GM12874 (cell line): Measurements from ENCODE around the gene GRM1.

Experiments
- CTCF ChIP-seq: IDR thresholded peaks from 2 replicates; pipeline ENCODE4 v1.5.1; 2011; ENCODE audit warnings: low read depth, mild to moderate bottlenecking, control low read depth, low read length, moderate library complexity; ENCODE audit not compliant: insufficient read depth

Gene GRM1

GRCh38 chr6:146189131-146189530 is 160.3 kb downstream of the GRM1 start:
- no peak for TF ChIP-seq CTCF

GRCh38 chr6:146190581-146190980 is 161.7 kb downstream of the GRM1 start:
- TF ChIP-seq CTCF: no peak

DNA sequence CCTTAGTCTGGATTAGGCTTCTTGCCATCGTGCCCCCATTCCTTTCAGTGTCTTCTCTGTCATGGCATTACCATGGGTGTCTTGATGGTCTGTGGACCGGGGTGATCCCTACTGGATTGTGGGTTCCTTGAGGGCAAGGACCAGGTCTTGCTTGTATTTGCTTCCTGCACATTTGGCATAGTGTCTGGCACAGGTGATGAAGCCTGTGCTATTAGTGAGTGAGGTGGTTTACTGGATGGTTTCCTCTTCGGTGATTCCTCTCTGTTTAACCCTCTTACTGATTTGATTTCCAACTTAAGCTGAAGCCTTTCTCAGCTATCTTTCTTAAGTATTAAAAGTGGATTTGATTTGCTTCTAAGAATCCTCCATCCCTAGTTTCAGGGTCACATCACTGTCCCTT is 162.3 kb downstream of the GRM1 start:
- no peak for TF ChIP-seq CTCF

DNA sequence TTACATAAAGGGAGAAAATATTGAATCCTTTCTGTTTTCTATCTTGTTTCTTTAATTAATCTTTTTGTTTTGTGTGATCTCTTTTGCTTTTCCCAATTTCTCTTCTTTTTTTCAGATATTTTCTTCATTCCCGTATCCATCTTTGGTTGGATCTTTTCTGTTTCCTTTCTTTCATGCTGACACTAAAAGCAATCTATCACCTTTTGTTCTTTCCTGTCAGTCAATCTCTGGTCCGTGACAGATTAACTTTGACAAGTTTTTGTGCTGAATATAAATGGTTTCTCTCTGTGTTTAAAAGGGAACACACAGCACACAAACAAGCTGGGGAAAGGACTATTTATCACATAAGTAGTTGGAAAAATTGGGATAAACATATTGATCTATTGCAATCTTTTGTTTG is 162.8 kb downstream of the GRM1 start:
- no peak for TF ChIP-seq CTCF

- TF ChIP-seq CTCF: no peak
These were observed 165.6 kb downstream of the GRM1 start for GRCh38 chr6:146194434-146194833.

GRCh38 chr6:146200176-146200575 is 171.3 kb downstream of the GRM1 start:
- no peak for TF ChIP-seq CTCF

- no peak for TF ChIP-seq CTCF
These were observed 173.7 kb downstream of the GRM1 start for GRCh38 chr6:146202570-146202969.

DNA sequence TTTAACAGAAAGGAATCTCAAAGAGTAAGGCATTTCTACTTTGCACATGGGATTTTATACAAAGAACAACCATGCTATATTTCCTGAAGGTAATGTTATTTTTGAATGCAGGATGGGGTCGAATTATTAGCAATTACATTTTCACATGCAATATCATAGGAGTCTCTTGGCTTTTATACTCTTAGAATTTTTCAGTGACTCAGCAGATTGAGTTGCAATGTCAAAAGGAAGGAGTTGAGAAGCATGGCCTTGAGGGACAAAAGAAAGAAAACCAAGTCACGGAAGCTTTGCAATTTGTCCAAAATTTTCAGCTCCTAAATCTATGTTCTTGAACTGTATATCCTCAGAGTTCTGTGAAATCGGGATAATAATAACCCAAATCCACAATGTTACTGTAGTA is 181.1 kb downstream of the GRM1 start:
- TF ChIP-seq CTCF: no peak
